ENCODE measurements around the gene C19orf67.

The C19orf67 gene

DNA sequence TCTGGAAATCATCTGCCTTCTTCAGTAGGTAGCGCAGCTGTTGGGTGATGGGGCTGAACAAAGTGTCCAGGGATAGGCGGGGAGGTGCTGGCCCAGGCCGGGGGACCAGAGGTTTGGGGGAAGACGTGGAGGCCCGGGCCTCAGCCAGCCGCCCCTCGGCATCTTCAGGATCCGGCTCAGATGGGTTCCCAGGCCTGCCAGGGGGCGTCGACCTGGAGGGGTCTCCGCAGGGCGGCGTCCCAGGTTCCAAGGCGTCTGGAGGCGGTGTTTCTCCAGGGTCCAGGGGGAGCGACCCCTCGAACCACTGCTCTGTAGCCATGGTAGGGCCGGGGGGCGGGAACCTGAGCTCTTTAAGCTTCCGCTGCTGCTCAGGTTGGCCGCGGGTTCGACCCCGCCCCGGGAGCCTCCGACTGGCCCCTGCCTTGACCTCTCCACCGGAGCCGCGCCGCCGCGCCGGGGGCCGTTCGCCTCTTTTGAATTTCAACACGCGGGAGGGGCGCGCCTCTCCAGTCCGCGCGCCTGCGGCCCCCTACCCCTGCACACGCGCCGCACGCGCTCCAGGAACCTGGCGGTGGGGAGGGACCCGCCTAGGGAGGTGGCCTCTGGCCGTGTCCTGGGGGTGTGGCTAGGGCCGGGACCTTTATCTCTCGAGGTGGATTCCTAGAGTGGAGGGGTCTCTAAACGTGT lies at the start of gene C19orf67:
TSS of gene C19orf67 (minus strand) at position 475 of the 687 bp plus-strand sequence. CDS start at position 319, 156 bp downstream.
- no peak for DNase-seq

DNA sequence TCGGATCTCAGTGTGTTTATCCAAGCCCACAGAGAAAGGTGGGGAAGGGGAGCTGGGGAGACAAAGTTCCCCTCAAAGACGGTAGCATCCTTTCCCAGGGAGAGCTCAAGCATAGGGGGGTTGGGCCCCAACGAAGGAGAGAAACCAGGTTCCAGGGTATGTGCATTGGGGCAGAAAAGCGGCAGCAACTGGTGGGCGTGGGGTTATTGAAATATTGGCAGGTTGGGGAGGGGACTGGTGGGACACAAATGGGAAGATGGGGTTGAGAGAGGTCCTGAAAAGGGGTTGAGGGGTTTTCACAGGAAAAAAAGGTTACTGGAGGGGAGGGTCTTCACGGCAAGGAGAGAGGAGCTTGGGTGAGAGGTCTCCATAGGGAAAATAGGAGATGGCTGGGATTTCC lies 49.8 kb upstream of the C19orf67 start:
- DNase-seq = no peak

DNA sequence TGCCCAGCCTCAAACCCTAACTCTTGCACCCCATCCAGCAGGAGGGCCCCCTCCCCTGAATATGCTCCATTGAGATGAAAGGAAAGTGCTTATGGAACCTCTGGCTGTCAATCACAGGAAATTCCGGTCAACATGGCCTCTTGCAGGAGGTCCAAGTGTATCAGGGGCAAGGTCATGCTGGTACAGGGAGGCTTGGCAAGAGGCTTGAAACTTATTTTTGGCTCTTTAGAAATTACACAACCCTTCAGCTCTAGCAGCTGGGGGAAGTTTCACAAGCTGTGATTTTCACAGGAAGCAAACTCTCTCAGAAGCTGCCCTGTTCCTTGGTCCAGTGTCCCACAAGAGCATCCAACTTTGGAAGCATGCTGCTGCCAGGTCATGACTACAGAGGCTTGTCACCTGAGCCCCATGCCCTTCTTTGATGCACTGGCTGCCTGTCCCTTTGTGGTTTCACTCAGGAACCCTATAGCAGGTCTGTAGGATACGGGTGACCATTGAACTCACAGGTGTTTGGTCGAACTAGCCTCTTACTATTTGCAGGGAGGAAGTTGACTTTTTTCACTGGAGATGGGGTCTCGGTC lies 42.4 kb upstream of the C19orf67 start:
- no peak for DNase-seq

DNA sequence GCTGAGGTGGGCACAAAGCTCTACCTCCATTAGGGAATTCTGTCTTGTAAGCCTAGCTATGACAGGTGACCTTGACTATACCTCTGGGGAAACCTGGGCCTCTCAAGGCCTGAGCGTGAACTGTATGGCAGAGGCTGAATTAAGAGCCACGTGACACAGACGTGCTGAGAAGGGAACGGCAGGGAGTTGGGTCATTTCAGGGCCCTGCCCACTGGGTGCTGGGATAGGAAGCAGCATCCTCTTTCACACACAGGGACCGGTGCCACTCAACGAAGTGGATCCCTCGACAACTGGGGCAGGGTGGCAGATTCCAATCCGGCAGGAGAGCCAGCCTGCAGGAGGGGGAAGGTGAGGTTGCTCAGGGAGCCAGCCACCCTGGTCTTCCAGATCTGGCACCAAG lies 41.6 kb upstream of the C19orf67 start:
- DNase-seq = no peak

DNA sequence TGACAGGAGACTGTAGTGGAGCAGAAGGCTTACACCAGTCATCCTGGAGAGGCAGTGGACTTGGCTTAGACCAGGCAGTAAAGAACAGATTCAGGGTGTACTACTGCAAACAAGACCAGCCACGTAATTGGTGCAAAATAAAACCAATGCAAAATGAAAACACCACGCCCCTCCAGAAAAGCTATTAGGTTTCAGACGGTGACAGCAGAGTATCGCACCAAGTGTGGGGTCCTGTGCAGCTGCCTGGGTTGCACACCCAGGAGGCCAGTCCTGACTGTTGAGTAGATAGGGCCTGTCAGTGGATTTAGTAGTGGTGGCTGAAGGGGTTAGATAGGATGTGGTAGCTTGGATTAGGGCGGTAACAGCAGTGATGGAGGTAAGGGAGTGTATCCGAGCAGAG lies 37.3 kb upstream of the C19orf67 start:
- DNase-seq = no peak

DNA sequence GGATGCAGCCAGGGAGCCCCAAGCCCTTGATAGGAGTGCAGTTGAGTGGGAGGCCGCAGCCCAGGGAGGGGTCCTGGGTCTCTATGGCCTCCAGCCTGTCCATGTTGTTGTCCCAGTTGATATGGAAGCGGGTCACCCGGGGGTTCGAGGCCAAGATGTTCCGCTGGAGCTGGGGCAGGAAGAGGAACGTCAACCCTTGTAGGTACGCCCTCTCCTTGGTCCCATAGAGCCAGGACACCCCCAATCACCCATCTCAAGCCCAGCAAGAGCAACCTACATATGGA lies 34.9 kb upstream of the C19orf67 start:
- DNase-seq = no peak

DNA sequence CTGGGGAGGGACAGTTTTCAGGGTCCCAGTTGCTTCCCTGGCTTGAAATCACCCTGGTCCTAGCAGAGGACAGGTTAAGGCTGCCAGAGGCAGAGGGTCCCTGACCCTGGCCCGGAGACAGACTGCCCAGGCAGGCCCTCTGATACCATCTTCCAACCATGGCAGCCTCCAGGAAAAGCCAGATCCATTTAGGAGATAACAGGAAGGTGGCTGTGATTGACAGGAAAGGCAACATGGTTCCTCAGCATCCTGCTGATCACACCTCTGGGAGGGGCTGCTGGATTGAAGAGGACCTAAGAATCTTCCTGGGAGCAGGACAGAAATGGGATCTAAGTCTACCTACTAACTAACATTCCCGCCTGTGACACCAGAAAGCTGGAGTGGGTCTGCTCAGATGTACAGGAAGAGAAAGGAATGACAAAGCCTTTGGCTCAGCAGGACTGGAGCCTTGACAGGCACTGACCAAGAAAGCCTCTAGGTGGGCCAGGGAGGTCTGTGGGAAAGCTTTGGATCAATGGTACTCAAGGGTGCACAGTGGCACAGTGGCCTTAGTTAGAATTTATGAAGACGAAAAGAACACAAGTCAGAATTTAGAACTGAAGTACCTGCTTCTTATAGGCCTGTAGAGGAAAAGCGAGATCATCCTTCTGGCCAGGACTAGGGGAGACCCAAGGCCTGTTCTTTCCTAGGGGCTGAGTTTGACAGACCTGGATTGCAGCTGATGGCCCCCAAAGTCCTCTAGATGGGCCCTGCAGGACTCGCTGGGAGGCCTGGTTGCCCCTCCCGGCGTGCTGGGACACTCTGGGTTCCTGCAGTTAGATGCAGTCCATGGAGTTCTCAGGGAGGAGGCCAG lies 34.3 kb upstream of the C19orf67 start:
- no peak for DNase-seq

DNA sequence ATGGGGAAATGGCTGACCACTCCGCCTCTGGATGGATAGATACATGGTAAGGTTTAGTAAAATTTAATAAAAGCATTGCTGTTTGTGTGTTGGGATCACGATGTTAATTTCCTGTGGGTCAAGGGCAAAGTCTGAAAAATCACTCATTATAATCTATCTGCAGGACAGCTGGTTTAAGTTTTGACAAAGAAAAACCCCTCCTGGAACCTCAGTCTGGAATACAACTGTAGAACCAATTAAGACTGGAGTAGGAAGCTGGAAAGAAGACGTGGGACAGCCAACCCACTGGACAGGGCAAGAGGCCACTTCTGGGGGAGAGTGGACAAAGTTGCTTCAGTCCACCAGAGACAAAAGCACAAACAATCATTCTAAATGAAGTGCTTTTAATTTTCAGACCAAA lies 33.6 kb upstream of the C19orf67 start:
- no peak for DNase-seq

DNA sequence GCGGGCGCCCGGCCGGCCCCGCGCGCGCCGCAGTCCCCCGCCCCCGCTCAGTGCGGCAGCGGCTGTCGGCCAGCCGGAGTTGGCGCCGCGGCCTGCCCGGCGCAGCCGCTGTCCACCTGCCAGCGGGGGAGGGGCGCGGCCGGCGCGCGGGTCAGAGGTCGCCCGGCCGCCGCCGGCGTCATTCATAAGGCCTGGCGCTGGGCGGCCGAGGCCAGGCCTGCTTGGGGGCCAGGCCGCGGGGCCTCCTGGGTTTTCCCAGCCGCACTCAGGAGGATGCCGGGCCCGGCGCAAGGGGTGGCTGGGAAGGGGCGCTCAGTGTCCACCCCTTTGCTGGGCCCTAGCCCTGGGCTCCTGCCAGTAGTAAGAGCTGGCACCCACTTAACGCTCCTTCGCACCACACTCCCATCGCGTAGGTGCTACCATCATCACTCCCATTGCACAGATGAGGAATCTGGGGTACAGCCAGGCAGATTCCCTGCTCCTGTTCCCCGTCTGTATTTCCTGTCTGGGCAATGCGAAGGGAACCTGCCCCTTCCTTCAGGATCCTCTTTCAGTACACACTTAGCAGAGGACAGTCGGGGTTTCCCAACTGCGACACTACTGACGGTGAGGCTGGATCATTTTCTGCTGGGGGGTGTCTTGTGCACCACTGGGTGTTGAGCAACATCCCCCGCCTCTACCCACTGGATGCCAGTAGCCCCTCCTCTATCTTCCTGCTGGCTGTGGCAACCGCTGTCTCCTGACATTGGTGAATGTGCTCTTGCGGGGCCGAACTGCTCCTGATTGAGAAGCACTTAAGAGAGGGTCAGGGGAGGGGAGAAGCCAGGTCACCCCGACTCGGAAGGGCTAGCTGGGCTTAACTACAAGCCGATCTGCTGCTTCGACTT lies 32.8 kb upstream of the C19orf67 start:
- peak; percentile 67 for DNase-seq

DNA sequence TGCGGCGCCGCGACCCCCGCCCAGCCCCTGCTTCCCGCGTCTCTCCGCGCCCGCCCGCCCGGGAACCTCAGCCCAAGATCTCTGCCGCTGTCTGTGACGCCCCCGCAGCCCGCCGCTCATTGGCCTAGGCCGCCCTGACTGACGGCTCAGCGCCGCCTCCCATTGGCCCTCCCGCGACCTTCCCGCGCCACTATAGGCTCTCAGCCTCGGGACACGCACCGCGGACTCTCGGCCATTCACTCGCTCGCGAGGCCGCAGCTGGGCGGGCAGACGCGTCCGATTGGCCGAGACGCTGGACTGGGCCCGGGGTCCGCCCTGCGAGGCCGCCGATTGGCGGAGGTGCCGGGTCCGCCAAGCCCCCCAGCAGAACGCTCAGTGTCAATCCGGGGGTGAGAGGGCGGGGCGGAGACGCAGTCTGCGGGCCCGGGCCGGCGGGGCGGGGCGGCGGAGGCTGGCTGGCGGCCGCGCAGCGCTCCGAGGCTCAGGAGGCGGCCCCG lies 32.1 kb upstream of the C19orf67 start, which contains the start of gene PRKACA:
TSS of gene PRKACA (minus strand) at position 95 of the 497 bp plus-strand sequence. CDS start 215 bp downstream, outside the sequence.
- peak; percentile 99 for DNase-seq

DNA sequence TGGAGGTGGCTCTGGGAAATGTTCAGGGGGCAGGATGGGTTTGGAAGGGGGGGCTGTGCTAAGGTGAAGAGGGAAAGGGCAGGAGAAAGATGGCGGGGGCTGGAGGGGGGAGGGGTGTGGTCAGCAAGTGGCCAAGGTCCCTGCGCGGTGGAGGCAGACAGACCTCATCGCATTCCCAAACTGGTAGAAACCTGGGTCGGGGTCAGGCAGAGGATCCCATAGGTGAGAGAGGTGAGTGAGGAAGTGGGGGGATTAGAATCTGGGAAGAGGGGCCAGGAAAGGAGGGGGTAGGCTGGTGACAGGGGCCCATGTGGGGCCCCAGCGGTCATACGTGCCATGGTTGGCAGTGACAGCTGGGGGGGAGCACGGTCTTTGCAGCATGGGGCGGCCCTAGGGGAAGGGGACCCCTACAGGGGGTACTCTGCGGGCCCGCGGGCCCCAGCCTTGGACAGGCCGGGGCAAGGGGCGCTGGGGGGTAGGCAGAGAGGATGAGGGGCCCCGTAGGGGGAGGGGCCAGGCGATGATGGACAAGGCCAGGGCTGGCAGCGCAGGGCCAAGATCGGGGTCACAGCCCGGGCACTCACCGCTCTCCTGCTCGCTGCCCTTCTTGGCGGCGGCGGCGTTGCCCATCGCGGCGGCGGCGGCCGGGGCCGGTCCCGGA lies 31.5 kb upstream of the C19orf67 start:
- DNase-seq = peak; percentile 18

DNA sequence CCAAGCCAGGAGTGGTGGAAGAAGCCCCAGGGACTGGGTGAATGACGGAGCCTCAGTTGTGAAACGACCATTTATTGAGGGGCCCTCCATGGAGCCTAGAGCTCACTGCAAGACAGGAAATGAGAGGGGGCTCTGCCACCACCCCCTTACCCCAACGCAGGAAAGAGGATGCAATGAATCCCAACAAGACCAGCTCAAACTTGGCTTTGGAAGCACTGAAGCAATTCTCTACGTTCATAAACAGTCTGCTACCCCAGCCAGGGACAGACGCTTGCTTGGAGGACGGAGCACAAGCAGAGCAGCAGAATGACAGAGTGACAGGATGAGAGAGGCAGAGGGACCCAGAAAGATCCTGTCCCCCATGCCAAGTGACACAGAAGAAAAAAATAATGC lies 30.9 kb upstream of the C19orf67 start:
- DNase-seq = no peak

DNA sequence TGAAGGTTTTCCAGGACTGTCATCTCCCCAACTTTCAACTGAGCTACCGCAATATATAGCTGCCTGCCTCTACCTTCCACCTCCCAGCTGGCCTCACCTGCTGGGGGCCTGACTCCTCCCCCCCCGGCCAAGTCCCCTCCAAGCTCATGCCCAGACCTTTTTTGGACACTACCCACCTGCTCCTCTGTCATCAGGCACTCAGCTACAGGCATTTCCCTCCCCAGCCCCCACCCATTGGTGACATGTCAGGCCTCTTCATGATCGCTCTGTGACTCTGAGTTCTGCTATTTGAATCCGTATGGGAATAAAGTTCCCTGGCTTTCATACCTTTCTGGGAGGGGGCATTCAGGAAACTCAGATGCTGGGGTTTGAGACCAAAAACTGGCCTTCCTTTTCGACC lies 30.2 kb upstream of the C19orf67 start:
- no peak for DNase-seq

DNA sequence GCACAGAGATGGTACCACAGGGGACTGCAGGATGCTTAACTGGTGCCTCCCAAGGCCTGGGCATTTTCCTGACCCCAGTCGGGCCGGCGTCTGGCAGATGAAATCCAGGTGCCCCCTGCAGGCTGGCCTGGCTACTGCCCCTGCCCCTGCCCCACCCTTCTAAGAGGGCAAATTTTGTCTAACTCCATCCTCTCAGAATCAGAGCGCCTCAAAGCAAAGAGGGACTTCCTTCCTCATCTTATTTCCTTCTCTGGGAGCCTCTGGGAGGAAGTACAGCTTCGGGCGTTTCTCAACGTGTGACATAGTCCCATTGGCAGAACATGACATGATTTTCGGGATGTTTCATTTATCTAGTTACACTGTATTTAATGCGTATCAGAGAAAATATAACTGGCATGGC lies 29.3 kb upstream of the C19orf67 start:
- peak; percentile 63 for DNase-seq

DNA sequence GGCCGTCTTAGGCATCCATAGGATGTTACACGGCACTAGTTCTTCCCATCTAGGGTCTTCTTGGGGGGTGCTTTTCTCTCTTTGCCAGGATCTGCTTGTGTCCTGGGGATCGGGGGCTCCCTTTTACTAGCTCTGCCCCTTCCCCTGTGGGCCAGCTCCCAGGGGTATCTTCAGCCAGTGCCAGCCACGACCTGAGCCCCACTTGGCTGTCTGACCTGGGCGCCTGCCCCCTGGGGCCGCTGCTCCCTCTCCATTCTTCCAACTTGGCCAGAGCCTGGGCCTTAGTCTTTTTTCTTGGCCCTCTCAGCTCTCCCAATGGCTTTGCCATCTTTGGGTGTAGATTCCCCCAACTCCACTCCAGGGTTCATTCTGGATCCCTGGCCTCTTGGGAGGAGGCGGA lies 28.9 kb upstream of the C19orf67 start:
- DNase-seq = no peak

DNA sequence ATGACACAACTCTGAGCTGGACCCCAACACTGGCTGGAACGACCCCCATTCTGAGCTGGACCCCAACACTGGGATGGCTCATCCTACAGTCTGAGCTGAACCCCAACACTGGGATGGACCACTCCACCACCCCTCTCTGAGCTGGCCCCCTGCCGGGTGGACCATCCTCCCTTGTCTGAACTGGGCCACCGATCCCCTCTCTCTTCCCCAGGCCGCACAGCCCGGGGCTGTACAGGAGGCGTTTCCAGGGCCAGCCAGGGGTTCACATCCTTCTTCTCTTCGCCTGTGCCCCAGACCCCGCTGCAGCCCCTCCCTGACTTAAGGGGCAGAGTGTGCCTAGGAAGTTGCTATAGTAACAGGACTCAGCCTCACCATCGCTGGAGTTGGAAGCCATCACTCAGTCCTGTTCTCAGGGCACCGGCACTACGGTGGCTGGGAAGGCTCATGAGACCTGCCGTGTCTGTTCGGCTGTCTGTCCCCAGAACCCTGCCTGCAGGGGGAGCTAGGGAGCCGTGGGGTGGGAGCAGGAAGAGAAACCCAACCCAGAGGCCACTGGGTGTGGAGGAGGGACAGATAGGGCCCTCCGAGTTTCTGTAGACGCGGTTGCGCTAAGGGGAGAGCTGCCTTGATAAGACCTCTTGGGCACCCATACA lies 28.3 kb upstream of the C19orf67 start:
- peak; percentile 49 for DNase-seq

DNA sequence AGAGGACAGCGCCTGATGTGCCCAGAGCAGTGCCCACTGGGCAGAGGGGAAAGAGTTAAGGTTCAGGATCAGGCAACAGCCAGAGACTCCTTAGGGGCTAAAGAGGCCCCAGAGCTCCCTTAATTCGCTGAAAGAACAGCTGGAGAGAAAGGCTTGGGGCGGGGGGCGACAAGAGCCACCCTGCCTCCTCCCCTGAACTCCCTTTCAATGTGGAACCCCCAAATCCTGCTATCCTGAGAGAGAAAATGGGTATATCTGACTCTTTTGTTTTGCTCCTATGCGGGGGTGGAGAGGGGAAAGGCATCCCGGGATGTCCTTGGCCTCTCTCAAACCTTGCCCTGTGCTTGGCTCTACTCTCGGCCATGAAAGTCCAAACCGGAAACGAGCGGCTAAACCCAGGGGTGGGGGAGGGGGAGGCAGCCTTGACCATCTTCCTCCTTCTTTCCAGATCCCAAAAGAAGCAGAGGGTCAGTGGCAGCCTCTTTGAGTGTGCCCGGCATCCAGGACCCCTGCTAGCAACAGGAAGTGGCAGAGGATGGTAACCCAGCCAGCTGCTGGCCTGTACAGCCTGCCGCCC lies 27.3 kb upstream of the C19orf67 start:
- DNase-seq = no peak

DNA sequence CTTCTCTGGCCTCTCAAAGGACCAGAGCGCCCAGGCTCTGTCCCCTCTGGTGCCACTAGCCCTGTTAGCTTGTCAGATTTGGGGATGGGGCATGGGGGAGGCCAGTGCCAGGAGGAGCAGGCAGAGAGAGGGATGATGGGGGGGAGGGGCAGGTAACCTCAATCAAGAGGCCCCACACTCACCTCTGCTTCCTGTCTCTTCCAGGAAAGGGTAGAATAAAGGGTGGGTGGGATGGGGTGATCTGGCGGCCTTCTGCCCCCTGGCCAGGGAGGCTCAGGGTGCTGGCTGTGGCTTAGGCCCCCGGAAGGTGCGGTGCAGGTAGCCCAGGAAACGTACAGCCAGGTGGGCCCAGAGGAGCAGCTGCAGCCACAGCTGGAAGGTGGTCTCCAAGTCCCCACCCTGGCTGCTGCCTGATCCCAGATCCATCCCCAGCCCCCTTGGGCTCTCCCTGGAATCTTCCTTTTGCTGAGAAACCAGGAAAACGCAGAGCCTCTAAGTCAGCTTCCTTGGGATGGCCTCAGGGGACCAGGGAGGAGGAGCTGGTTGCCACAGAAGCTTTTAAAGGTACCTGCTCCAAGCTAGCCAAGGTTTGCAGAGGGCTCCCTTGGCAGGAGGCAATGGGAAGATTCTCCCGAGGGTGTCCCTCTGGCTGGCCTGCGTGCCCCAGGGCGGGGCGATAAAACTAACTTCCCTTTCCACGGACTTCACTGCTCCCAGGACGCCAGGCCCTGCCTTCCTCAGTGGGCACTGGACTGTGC lies 26.6 kb upstream of the C19orf67 start:
- DNase-seq = no peak

DNA sequence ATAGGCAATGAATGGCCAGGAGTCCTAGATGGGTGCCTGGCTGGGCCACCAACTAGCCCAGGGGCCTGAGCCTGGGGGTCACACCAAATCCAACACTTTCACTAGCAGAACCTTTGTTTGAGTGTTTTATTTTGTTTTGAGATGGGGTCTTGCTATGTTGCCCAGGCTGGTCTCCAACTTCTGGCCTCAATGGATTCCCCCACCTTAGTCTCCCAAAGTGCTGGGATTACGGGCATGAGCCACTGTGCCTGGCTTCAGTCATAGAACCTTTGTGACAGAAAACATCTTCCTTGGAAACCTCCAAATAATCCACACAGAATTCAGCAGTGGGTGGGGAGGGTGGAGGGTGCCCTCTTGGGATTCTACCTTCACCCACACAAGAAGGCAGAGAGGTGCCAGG lies 25.9 kb upstream of the C19orf67 start:
- DNase-seq = no peak

DNA sequence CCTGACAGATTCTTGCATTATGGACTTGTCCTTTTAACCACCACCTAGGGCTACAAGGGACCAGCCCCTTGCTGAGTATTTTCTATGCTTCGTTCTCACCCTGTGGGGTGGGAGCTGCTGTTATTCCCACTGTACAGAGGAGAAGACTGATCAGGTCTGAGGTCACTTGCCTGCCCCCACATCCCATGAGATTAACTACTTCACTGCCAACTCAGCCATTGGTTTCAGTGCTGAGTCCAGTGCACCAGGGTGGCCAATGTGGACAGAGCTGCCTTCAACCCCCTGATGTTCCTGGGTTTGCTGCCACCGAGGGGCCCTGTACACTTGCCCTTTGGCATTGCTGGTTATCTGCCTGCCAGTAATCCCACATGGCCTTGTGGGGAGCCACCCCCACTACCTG lies 25.1 kb upstream of the C19orf67 start:
- no peak for DNase-seq
